ENCODE results near the gene MICAL3. TPM values are rescaled to one million over a fixed set of nuclear protein-coding genes. Genes with fewer than 3 reads are reported as not detected.

MICAL3 gene
- total RNA-seq, 4 donors from 2014 or later = 30.4 to 57.1 (median 37.7) TPM

DNA sequence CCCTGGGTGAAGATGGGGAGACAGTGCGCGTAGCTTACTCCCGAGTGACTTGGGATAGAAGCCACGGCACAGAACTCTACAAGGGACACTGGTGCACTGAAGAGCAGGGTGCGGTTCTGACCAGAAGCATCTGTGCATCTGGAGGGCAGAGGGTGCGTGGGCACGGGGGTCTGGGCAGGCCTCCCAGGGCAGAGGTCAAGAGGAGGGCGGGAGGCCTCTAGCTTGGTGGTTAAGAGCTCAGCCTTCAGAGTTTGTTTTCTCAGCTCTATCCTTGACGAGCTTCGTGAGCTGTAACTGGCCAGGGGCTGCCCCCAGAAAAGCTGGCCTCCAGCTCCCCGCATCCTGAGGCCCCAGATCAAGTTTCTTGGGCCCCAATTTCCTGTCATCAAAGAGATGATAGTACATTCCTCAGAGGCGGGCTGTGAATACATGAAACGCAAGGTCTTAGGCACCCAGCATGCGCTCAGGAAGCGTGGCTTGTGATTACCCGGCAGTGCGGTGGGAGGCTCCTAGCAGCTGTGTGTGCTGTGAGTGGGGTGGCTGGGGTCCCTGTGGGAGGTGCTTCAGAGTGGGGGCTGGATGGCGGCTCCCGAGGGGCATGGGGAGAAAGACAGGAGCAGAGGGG lies 244.1 kb downstream of the MICAL3 start:
- no peak for TF ChIP-seq EP300 (IDR thresholded peaks at IDR 0.05)
- Histone ChIP-seq H3K27me3 (no peaks in the 10 kb centered on the region), H3K4me3 (no peak overlapping the region), H3K36me3 (no peaks in the 10 kb centered on the region), H3K4me1 (peaks cover 32% of the 10 kb centered on the region), H3K9me3 (no peaks in the 10 kb centered on the region), H3K27ac (no peak overlapping the region)
- WGBS = 87% methylated on average over 12 of the region's 19 CpGs
- DNase-seq (ENCODE audit: low spot score in 2 of 2) = no peak

DNA sequence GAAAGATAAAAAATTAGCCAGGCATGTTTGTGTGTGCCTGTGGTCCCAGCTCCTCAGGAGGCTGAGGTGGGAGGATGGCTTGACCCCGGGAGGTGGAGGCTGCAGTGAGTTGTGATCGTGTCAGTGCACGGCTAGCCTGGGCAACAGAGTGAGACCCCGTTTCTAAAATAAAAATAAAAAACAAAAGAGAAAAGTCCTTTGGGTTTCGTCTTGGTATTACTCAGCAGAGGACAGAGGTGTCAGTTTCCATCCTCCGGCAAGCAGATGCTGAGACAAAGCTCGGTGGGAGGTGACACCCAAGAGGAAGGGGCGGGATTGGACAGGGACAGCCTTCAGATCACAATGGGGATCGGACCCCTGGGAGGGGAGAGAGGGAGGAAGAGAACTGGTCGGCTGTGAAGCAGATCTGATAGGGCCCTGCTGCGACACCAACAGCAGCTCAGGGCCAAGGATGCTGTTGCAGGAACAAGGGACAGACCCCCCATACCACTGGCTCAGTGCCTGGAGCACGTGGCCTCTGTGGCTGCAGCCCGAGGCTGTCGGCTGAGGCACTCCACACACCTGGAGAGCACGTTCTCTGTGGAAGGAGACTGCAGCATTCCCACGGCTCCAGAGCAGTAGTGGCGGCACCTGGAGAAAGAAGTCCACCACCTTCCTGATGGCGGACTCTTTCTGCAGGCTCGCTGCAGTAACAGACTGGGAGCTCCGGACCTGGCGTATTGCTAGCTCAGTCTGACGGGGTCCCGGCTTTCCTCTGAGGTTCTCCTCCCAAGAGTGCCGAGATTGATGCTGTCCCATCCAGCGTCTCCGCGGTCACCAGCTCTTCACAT lies 244.9 kb downstream of the MICAL3 start:
- TF ChIP-seq, protein P1, sequence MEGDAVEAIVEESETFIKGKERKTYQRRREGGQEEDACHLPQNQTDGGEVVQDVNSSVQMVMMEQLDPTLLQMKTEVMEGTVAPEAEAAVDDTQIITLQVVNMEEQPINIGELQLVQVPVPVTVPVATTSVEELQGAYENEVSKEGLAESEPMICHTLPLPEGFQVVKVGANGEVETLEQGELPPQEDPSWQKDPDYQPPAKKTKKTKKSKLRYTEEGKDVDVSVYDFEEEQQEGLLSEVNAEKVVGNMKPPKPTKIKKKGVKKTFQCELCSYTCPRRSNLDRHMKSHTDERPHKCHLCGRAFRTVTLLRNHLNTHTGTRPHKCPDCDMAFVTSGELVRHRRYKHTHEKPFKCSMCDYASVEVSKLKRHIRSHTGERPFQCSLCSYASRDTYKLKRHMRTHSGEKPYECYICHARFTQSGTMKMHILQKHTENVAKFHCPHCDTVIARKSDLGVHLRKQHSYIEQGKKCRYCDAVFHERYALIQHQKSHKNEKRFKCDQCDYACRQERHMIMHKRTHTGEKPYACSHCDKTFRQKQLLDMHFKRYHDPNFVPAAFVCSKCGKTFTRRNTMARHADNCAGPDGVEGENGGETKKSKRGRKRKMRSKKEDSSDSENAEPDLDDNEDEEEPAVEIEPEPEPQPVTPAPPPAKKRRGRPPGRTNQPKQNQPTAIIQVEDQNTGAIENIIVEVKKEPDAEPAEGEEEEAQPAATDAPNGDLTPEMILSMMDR (IDR thresholded peaks at IDR 0.05) = no peak
- TF ChIP-seq EP300 (IDR thresholded peaks at IDR 0.05) (no peak), POLR2A (IDR thresholded peaks at IDR 0.05) (no peak), POLR2AphosphoS5 (IDR thresholded peaks at IDR 0.05) (no peak)
- no peak for DNase-seq (ENCODE audit: low spot score in 2 of 2)
- Histone ChIP-seq H3K4me3 (no peak overlapping the region), H3K36me3 (no peaks in the 10 kb centered on the region), H3K27ac (no peak overlapping the region), H3K9me3 (no peaks in the 10 kb centered on the region), H3K4me1 (peaks cover 37% of the 10 kb centered on the region), H3K27me3 (no peaks in the 10 kb centered on the region)
- 85% methylated on average over 14 of the region's 27 CpGs for WGBS

DNA sequence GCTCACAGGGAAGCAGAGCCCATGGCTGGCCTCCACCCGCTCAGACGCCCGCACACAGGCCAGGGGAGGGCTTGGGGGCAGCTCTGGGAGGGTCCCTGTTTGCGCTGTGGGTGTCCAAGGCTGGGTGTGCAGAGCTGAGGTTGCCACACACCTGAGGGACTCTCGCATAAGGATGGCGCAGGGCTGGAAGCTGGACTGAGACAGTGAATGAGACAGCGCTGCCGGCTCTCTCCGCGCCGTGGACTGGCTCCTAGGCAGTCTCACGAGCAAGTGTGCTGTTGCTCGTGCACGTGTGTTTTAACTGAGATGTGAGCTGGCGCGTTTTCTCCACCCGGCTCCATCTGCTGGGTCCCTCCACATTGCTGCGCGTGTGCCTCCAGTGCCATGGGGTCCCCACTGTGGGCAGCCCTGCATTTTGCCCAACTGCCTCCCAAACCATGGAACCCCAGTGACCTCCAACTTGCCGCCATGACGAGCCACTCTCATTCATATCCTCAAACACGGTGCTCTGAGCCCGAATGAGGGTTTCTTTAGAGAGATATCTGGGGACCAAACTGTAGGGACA lies 245.9 kb downstream of the MICAL3 start:
- WGBS = 90% methylated on average over 18 of the region's 23 CpGs
- Histone ChIP-seq H3K36me3 (no peaks in the 10 kb centered on the region), H3K4me3 (no peak overlapping the region), H3K4me1 (peaks cover 35% of the 10 kb centered on the region), H3K9me3 (no peaks in the 10 kb centered on the region), H3K27ac (no peak overlapping the region), H3K27me3 (no peaks in the 10 kb centered on the region)
- no peak for DNase-seq (ENCODE audit: low spot score in 2 of 2)
- no peak for TF ChIP-seq EP300 (IDR thresholded peaks at IDR 0.05)

DNA sequence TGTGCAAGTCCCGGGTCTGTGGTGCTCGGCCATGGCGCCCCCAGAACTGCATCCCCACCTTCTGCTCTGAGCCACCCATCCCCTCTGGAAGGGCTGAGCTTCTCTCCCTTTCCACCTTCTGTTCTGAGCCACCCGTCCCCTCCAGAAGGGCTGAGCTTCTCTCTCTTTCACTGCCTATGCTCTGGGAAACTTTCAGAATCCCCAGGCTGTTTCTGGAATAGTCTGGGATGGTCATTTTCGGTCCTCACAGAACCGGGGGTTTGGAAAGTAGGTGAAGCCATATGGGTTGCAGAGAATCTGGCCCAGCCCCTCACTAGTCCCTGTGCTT lies 246.7 kb downstream of the MICAL3 start:
- peak overlapping the region; percentile 39 for H3K4me3 ChIP-seq
- 65% methylated on average over 6 of the region's 6 CpGs for WGBS

DNA sequence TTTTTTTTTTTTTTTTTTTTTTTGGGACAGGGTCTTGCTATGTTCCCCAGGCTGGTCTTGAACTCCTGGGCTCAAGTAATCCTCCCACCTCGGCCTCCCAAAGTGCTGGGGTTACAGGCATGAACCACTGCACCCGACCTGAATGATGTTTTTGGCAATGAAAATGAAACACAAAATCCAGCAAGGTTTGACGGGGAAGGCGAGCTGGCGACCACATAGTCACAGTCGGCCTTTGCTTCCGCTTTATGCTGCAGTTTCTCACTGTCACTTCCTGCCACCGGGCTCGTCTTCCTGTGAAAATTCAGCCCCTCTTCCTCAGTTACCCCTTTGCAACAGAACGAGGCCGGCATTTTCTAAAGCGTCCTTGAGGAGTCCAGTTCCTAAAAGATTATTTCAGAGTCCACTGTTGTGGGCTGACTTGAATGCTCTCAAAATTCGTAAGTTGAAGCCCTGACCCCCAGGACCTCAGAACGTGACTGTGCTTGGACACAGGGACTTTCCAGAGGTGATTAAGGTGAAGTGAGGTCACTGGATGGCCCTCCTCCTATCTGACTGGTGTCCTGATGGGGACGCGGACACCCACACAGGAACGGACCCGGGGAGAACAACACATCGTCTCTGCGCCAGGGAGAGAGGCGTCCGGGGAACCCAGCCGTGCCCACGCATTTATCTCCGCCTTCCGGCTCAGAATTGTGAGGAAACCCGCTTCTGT lies 247.2 kb downstream of the MICAL3 start:
- peak overlapping the region; percentile 39 for H3K4me3 ChIP-seq
- DNase-seq (ENCODE audit: low spot score in 2 of 2) = no peak
- H3K27me3 ChIP-seq = no peaks in the 10 kb centered on the region
- WGBS = 67% methylated on average over 23 of the region's 27 CpGs
- peaks cover 35% of the 10 kb centered on the region for H3K4me1 ChIP-seq
- H3K27ac ChIP-seq = peak overlapping the region; percentile 60
- TF ChIP-seq POLR2AphosphoS5 (IDR thresholded peaks at IDR 0.05) (no peak), POLR2A (IDR thresholded peaks at IDR 0.05) (no peak), EP300 (IDR thresholded peaks at IDR 0.05) (no peak)
- TF ChIP-seq, protein P1 (IDR thresholded peaks at IDR 0.05) = no peak
- H3K36me3 ChIP-seq = no peaks in the 10 kb centered on the region
- H3K9me3 ChIP-seq = no peaks in the 10 kb centered on the region

More for the DNA sequence above, 246.7 kb downstream of the MICAL3 start:
- no peaks in the 10 kb centered on the region for H3K36me3 ChIP-seq
- DNase-seq (ENCODE audit: low spot score in 2 of 2) = no peak
- no peaks in the 10 kb centered on the region for H3K9me3 ChIP-seq
- H3K27ac ChIP-seq = peak overlapping the region; percentile 60
- TF ChIP-seq POLR2A (IDR thresholded peaks at IDR 0.05) (no peak), EP300 (IDR thresholded peaks at IDR 0.05) (no peak), POLR2AphosphoS5 (IDR thresholded peaks at IDR 0.05) (no peak)
- TF ChIP-seq, protein P1 (IDR thresholded peaks at IDR 0.05) = no peak
- H3K27me3 ChIP-seq = no peaks in the 10 kb centered on the region
- peaks cover 35% of the 10 kb centered on the region for H3K4me1 ChIP-seq

Measured in suprapubic skin (tissue), 4 donors.